IMR-90 (cell line): Measurements from ENCODE around the gene SAMD11. TPM values are rescaled to one million over a fixed set of nuclear protein-coding genes. Genes with fewer than 3 reads are reported as not detected.

ENCODE experiments used
- ATAC-seq: fragments of 200-7000 bp; cut with Tn5 transposase; 2 replicates; pipeline ENCODE4 v1.9.1; 2020; ENCODE audit warnings: low read depth, mild to moderate bottlenecking, moderate library complexity
- BruUV-seq: library from RNA; stranded (reverse); fragments of 400-500 nt; replicated peaks from 2 replicates; lab custom pipeline; 2021; lab: Mats Ljungman, UMichigan
- CTCF ChIA-PET: fragments of 300-600 bp; formaldehyde crosslinking; extraction: SDS; loops from one replicate; lab custom pipeline; 2021; ENCODE audit warnings: antibody characterized with exemption; lab: Yijun Ruan, JAX
- POLR2A ChIA-PET: fragments of 300-600 bp; sonication (Branson Sonifier 250); formaldehyde crosslinking; loops from one replicate; lab custom pipeline; 2022; ENCODE audit warnings: antibody characterized with exemption; ENCODE audit not compliant: unreplicated experiment; lab: Charles Lee
- DNase-seq: peaks from one replicate; pipeline ENCODE4 v3.0.0; 2013
- H2AFZ ChIP-seq: replicated peaks from 2 replicates; pipeline ENCODE3; 2013; ENCODE audit warnings: low read length, mild to moderate bottlenecking; ENCODE audit not compliant: poor library complexity
- H2AK5ac ChIP-seq: 2 replicates; pipeline ENCODE4 v1.6.1; 2013; ENCODE audit warnings: low read depth, low read length, inconsistent platforms
- H2AK9ac ChIP-seq: replicated peaks from 2 replicates; pipeline ENCODE3; 2013; ENCODE audit warnings: mild to moderate bottlenecking, low read depth, low read length, moderate library complexity; ENCODE audit not compliant: poor library complexity
- H2BK120ac ChIP-seq: 2 replicates; pipeline ENCODE4 v1.6.1; 2013; ENCODE audit warnings: low read depth, low read length, inconsistent platforms
- H2BK15ac ChIP-seq: 3 replicates; pipeline ENCODE4 v1.6.1; 2013; ENCODE audit warnings: low read depth, low read length, inconsistent platforms
- H2BK20ac ChIP-seq: 2 replicates; pipeline ENCODE4 v1.6.1; 2013; ENCODE audit warnings: low read depth, mild to moderate bottlenecking, inconsistent platforms, low read length, moderate library complexity
- H2BK5ac ChIP-seq: 2 replicates; pipeline ENCODE4 v1.6.1; 2013; ENCODE audit warnings: mild to moderate bottlenecking, low read depth, low read length, inconsistent platforms; ENCODE audit not compliant: poor library complexity, severe bottlenecking
- H3K14ac ChIP-seq: replicated peaks from 2 replicates; pipeline ENCODE4 v1.6.1; 2013; ENCODE audit warnings: low read depth, low read length, inconsistent platforms
- H3K18ac ChIP-seq: 2 replicates; pipeline ENCODE4 v1.6.1; 2013; ENCODE audit warnings: low read depth, low read length, control low read depth
- H3K23ac ChIP-seq: 2 replicates; pipeline ENCODE4 v1.6.1; 2013; ENCODE audit warnings: low read depth, low read length, inconsistent platforms
- H3K27ac ChIP-seq: 2 replicates; pipeline ENCODE4 v1.5.1; 2013; ENCODE audit warnings: mild to moderate bottlenecking, control low read depth, low read length; ENCODE audit not compliant: insufficient read depth
- H3K27me3 ChIP-seq: 2 replicates; pipeline ENCODE4 v1.6.1; 2013; ENCODE audit warnings: low read length; ENCODE audit not compliant: control insufficient read depth, insufficient read depth
- H3K36me3 ChIP-seq: 2 replicates; pipeline ENCODE4 v1.6.1; 2013; ENCODE audit warnings: low read length, mixed read lengths; ENCODE audit not compliant: control insufficient read depth, insufficient read depth
- H3K4ac ChIP-seq: 2 replicates; pipeline ENCODE4 v1.6.1; 2013; ENCODE audit warnings: low read depth, low read length, inconsistent platforms
- H3K4me1 ChIP-seq: 2 replicates; pipeline ENCODE4 v1.6.1; 2013; ENCODE audit warnings: low read length, mixed read lengths; ENCODE audit not compliant: control insufficient read depth, insufficient read depth
- H3K4me2 ChIP-seq: 2 replicates; pipeline ENCODE4 v1.6.1; 2013; ENCODE audit warnings: low read depth, mild to moderate bottlenecking, control low read depth, low read length, moderate library complexity
- H3K4me3 ChIP-seq: 2 replicates; pipeline ENCODE4 v1.5.1; 2013; ENCODE audit warnings: low read depth, mild to moderate bottlenecking, control low read depth, low read length, moderate library complexity; ENCODE audit not compliant: insufficient read depth
- H3K56ac ChIP-seq: 2 replicates; pipeline ENCODE4 v1.6.1; 2013; ENCODE audit warnings: low read length, inconsistent platforms; ENCODE audit not compliant: insufficient read depth; ENCODE audit errors: extremely low read depth
- H3K79me1 ChIP-seq, 2 experiments: 2 replicates each; pipeline ENCODE4 v1.6.1; 2013; ENCODE audit warnings: low read length in 2 of 2, inconsistent platforms in 1 of 2, low read depth in 1 of 2
- H3K9ac ChIP-seq: 2 replicates; pipeline ENCODE4 v1.6.1; 2013; ENCODE audit warnings: low read depth, low read length, control low read depth
- H3K9me1 ChIP-seq: 2 replicates; pipeline ENCODE4 v1.6.1; 2013; ENCODE audit warnings: low read length, inconsistent platforms; ENCODE audit not compliant: insufficient read depth
- H3K9me3 ChIP-seq: 2 replicates; pipeline ENCODE4 v1.6.1; 2013; ENCODE audit warnings: low read length; ENCODE audit not compliant: control insufficient read depth, insufficient read depth
- H4K20me1 ChIP-seq: 2 replicates; pipeline ENCODE4 v1.6.1; 2013; ENCODE audit warnings: low read length, inconsistent platforms; ENCODE audit not compliant: insufficient read depth
- H4K5ac ChIP-seq: 2 replicates; pipeline ENCODE4 v1.6.1; 2013; ENCODE audit warnings: mild to moderate bottlenecking, low read depth, low read length, control low read depth
- H4K8ac ChIP-seq, 2 experiments: 2 replicates each; pipeline ENCODE4 v1.6.1; 2013; ENCODE audit warnings: low read depth in 2 of 2, low read length in 2 of 2, control low read depth in 1 of 2, inconsistent platforms in 1 of 2
- H4K91ac ChIP-seq: 2 replicates; pipeline ENCODE4 v1.6.1; 2013; ENCODE audit warnings: low read depth, low read length, inconsistent platforms; ENCODE audit not compliant: insufficient read depth
- BHLHE40 ChIP-seq: fragments of 150-350 bp; IDR thresholded peaks from 2 replicates; pipeline ENCODE4 v1.6.1; 2016; ENCODE audit warnings: mild to moderate bottlenecking, low read depth, low read length
- CHD1 ChIP-seq: IDR thresholded peaks from 2 replicates; pipeline ENCODE4 v1.6.1; 2012; ENCODE audit warnings: low read depth, low read length, improper control_type of control experiment
- MAZ ChIP-seq: IDR thresholded peaks from 2 replicates; pipeline ENCODE4 v1.6.1; 2012; ENCODE audit warnings: low read depth, mild to moderate bottlenecking, low read length, improper control_type of control experiment, moderate library complexity, borderline replicate concordance
- RFX5 ChIP-seq: IDR thresholded peaks from 2 replicates; pipeline ENCODE4 v1.8.0; 2012; ENCODE audit warnings: low read depth, mild to moderate bottlenecking, low read length, moderate library complexity
- WGBS, 2 experiments: methylation state at CpG; one replicate each; pipeline versions ENCODE4 v1.1.5 to v1.1.7; 2013; ENCODE audit warnings: missing lambda C conversion rate in 2 of 2; ENCODE audit not compliant: insufficient read length in 1 of 2; ENCODE audit errors: extremely low coverage in 2 of 2; 5-methylcytosine and 5-hydroxymethylcytosine counted together
- dilution Hi-C: fragments of 300-500 bp; cut with HindIII; formaldehyde crosslinking; loops from one replicate; pipeline ENCODE4 v1.14.3; 2018; ENCODE audit warnings: low sequenced_read_pairs; ENCODE audit not compliant: unreplicated experiment
- in situ Hi-C: fragments of 300-500 bp; cut with MboI; formaldehyde crosslinking; loops from 3 replicates; pipeline ENCODE4 v1.14.3; 2019; ENCODE audit warnings: low sequenced_read_pairs, inconsistent platforms, mixed read lengths
- intact Hi-C: fragments of 100-400 bp; cut with micrococcal nuclease; formaldehyde crosslinking; loops from 2 replicates; pipeline ENCODE4 v1.10.0; 2022
- polyA plus RNA-seq, 3 experiments: library from polyadenylated mRNA; depleted of rRNA; stranded (reverse); fragments of >200 nt; gene quantifications; 2 replicates each; pipeline ENCODE4 v1.2.3, GENCODE V29; 2012; ENCODE audit warnings: low replicate concordance in 1 of 3
- total RNA-seq: library from RNA; depleted of rRNA; stranded (reverse); fragments of >200 nt; gene quantifications from 2 replicates; pipeline ENCODE4 v1.2.3, GENCODE V29; 2012
- TF ChIP-seq, protein P1 (sequence below): fragments of 150-350 bp; IDR thresholded peaks from 2 replicates; pipeline ENCODE4 v1.6.1; 2016; ENCODE audit warnings: low read depth, mild to moderate bottlenecking, low read length, moderate library complexity, borderline replicate concordance

Gene SAMD11
- total and polyA plus RNA-seq, 2 of the 4 experiments (the other 2 are of a cell fraction): 5.9 to 22.9 TPM

GRCh38 chr1:920521-920920 is 3.2 kb upstream of the SAMD11 start:
- Histone ChIP-seq H3K9me1 (peaks cover 5% of the 10 kb centered on the region), H3K36me3 (peaks cover 2% of the 10 kb centered on the region; the same call in 1 of the 2 replicates), H3K4me3 (no peak overlapping the region), H3K9ac (no peak overlapping the region), H4K8ac (peak overlapping the region in 1 of 2 experiments; percentile 36; a peak in 1 of 4 replicates), H2BK20ac (no peak overlapping the region; the same call in 1 of the 2 replicates), H4K5ac (no peak overlapping the region), H3K18ac (no peak overlapping the region), H3K4me2 (0 out of 2 replicates have a peak overlapping the region, but pooled peaks have one; percentile 62), H2AK5ac (peak overlapping the region; percentile 31), H3K9me3 (no peaks in the 10 kb centered on the region), H2BK120ac (no peak overlapping the region; the same call in 1 of the 2 replicates), H3K27ac (no peak overlapping the region), H2AK9ac (no peak overlapping the region), H3K23ac (0 out of 2 replicates have a peak overlapping the region, but pooled peaks have one; percentile 38), H4K20me1 (peaks cover 3% of the 10 kb centered on the region), H2BK15ac (no peak overlapping the region), H3K4ac (peak overlapping the region; percentile 71; the same call in 1 of the 2 replicates), H3K14ac (0 out of 2 replicates have a peak overlapping the region, but pooled peaks have one; percentile 59), H3K56ac (no peak overlapping the region), H2AFZ (no peak overlapping the region), H3K79me1 (peaks cover 4 to 15% of the 10 kb centered on the region in 2 experiments; a peak in 1 of 4 replicates), H3K4me1 (peaks cover 24% of the 10 kb centered on the region), H3K27me3 (no peaks in the 10 kb centered on the region; the same call in 1 of the 2 replicates), H4K91ac (peak overlapping the region; percentile 31), H2BK5ac (no peak overlapping the region)
- DNase-seq (no peak), ATAC-seq (no peak)
- POLR2A ChIA-PET: no interaction called here
- CTCF ChIA-PET: interaction anchor here (1.1 kb wide), 1 partner anchor 8 kb away, joined by 5 read pairs; no protein-coding TSS in a partner anchor
- WGBS, 2 experiments: 0% methylated on average over 1 of the region's 13 CpGs; no CpG with 5 or more reads in 1 of the 2 experiments
- dilution Hi-C loops: no loop called here
- no TSS peak for BruUV-seq
- in situ Hi-C loops: no loop called here
- intact Hi-C loops: loop anchor here (5.0 kb wide), 1 partner anchor 37 kb away; the partner anchor contains the start of gene NOC2L
- no peak for TF ChIP-seq BHLHE40
- no peak for TF ChIP-seq RFX5
- TF ChIP-seq, protein P1, sequence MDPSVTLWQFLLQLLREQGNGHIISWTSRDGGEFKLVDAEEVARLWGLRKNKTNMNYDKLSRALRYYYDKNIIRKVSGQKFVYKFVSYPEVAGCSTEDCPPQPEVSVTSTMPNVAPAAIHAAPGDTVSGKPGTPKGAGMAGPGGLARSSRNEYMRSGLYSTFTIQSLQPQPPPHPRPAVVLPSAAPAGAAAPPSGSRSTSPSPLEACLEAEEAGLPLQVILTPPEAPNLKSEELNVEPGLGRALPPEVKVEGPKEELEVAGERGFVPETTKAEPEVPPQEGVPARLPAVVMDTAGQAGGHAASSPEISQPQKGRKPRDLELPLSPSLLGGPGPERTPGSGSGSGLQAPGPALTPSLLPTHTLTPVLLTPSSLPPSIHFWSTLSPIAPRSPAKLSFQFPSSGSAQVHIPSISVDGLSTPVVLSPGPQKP: no peak
- no peak for TF ChIP-seq CHD1
- TF ChIP-seq MAZ: no peak
